Measurements from ENCODE around the gene CD300LD. TPM values are rescaled to one million over a fixed set of nuclear protein-coding genes. Genes with fewer than 3 reads are reported as not detected.
"Not testable (repeated sequence)": the region's sequence is repeated elsewhere in the genome, so short reads cannot be mapped to it uniquely, and the experiment has no call there.

The CD300LD gene
- polyA plus RNA-seq, 2 of the 4 experiments (the other 2 are of a cell fraction), result not detected

GRCh38 chr17:74558882-74559519 lies 33.1 kb downstream of the CD300LD start:
- TF ChIP-seq HDAC2 (IDR thresholded peaks at IDR 0.05), result no peak
- ATAC-seq (no peak), FAIRE-seq (no peak)

GRCh38 chr17:74558402-74558801 lies 33.7 kb downstream of the CD300LD start:
- CTCF ChIA-PET, result interaction anchor here (0.8 to 2.2 kb wide), 8 partner anchors 8 to 191 kb away, joined by 3 to 23 read pairs (median 4); partner anchors contain the start of genes CD300H, CD300LB and CD300LD
- FAIRE-seq; H3K4me3 ChIP-seq; H3K27ac ChIP-seq; ATAC-seq; POLR2A ChIA-PET; H3K4me1 ChIP-seq; H3K4me2 ChIP-seq; H3K9me3 ChIP-seq; DNase-seq (ENCODE audit: low read depth in 1 of 2, low spot score in 1 of 2): not testable (repeated sequence)
- WGBS (ENCODE audit: missing lambda C conversion rate), result 17% methylated on average over 4 of the region's 4 CpGs

More at GRCh38 chr17:74558882-74559519, 33.1 kb downstream of the CD300LD start:
- H3K27ac ChIP-seq, result no peak overlapping the region
- no peaks in the 10 kb centered on the region for H3K4me1 ChIP-seq
- ChIA-PET POLR2A (no interaction called here), CTCF (interaction anchor here (0.6 to 1.4 kb wide), 2 partner anchors 191 to 1003 kb away, joined by 3 to 4 read pairs; no protein-coding TSS in a partner anchor)
- 42% methylated on average over 6 of the region's 6 CpGs for WGBS (ENCODE audit: missing lambda C conversion rate)
- no peak overlapping the region for H3K4me2 ChIP-seq
- H3K9me3 ChIP-seq, result no peaks in the 10 kb centered on the region
- H3K4me3 ChIP-seq, result no peak overlapping the region
- no peak for DNase-seq (ENCODE audit: low read depth in 1 of 2, low spot score in 1 of 2)

GRCh38 chr17:74555427-74555940 lies 36.6 kb downstream of the CD300LD start:
- Histone ChIP-seq H3K4me3 (no peak overlapping the region), H3K9me3 (no peaks in the 10 kb centered on the region), H3K4me2 (no peak overlapping the region), H3K27ac (no peak overlapping the region), H3K4me1 (no peaks in the 10 kb centered on the region)
- TF ChIP-seq MAFK (IDR thresholded peaks at IDR 0.05; ENCODE audit: partially characterized antibody) (peak; percentile 77), MAZ (IDR thresholded peaks at IDR 0.05; ENCODE audit: borderline replicate concordance, low read depth, low read length) (no peak)
- no peak for FAIRE-seq
- ATAC-seq, result no peak
- CTCF ChIA-PET, result interaction anchor here (0.5 to 5.3 kb wide), 5 partner anchors 11 to 674 kb away, joined by 3 to 27 read pairs (median 6); partner anchors contain the start of gene CD300H
- no peak for DNase-seq (ENCODE audit: low read depth in 1 of 2, low spot score in 1 of 2)
- WGBS (ENCODE audit: missing lambda C conversion rate), result 52% methylated on average over 7 of the region's 7 CpGs
- POLR2A ChIA-PET, result interaction anchor here (1.0 to 1.3 kb wide), 2 partner anchors 14 to 125 kb away, joined by 3 read pairs; no protein-coding TSS in a partner anchor

GRCh38 chr17:74554909-74555308 lies 37.2 kb downstream of the CD300LD start:
- DNase-seq (ENCODE audit: low read depth in 1 of 2, low spot score in 1 of 2) (no peak), FAIRE-seq (no peak), ATAC-seq (no peak)
- TF ChIP-seq EHF (CRISPR knock-in tag; IDR thresholded peaks at IDR 0.05) (no peak), NPAS2 (CRISPR knock-in tag; IDR thresholded peaks at IDR 0.05; ENCODE audit: borderline replicate concordance) (no peak), EP300 (IDR thresholded peaks at IDR 0.05) (no peak), HDAC2 (IDR thresholded peaks at IDR 0.05) (no peak), ZFP36 (IDR thresholded peaks at IDR 0.05; ENCODE audit: borderline replicate concordance, partially characterized antibody) (no peak), JUN (IDR thresholded peaks at IDR 0.05) (no peak), NR3C1 (IDR thresholded peaks at IDR 0.05) (no peak), BCL3 (IDR thresholded peaks at IDR 0.05) (no peak), REST (IDR thresholded peaks at IDR 0.05) (no peak)
- H3K9me3 ChIP-seq, result no peaks in the 10 kb centered on the region
- H3K4me2 ChIP-seq, result no peak overlapping the region
- 48% methylated on average over 6 of the region's 6 CpGs for WGBS (ENCODE audit: missing lambda C conversion rate)
- POLR2A ChIA-PET, result no interaction called here
- CTCF ChIA-PET, result interaction anchor here (0.5 to 5.3 kb wide), 5 partner anchors 11 to 675 kb away, joined by 3 to 27 read pairs (median 6); partner anchors contain the start of gene CD300H
- H3K4me3 ChIP-seq, result no peak overlapping the region
- no peak overlapping the region for H3K27ac ChIP-seq
- H3K4me1 ChIP-seq, result no peaks in the 10 kb centered on the region

All from A549 (cell line).